IMR-90 (cell line): ENCODE measurements around the gene IL24. TPM values are rescaled to one million over a fixed set of nuclear protein-coding genes. Genes with fewer than 3 reads are reported as not detected.

Experiments
- polyA plus RNA-seq, 3 experiments: library from polyadenylated mRNA; depleted of rRNA; stranded (reverse); fragments of >200 nt; gene quantifications; 2 replicates each; pipeline ENCODE4 v1.2.3, GENCODE V29; 2012; ENCODE audit warnings: low replicate concordance in 1 of 3
- total RNA-seq: library from RNA; depleted of rRNA; stranded (reverse); fragments of >200 nt; gene quantifications from 2 replicates; pipeline ENCODE4 v1.2.3, GENCODE V29; 2012; rRNA removed

Gene IL24
- total and polyA plus RNA-seq, 2 of the 4 experiments (the other 2 are of a cell fraction) = 0.12 to 0.18 TPM

Other genes starting within 250 kb of the IL24 start
- gene MAPKAPK2, start 212.5 kb upstream of the IL24 start, total RNA-seq = 50.8 and 56.5 TPM in 2 replicates
- gene MAPKAPK2, start 212.5 kb upstream of the IL24 start, polyA plus RNA-seq (2012; rRNA removed) = 60.7 and 66.4 TPM in 2 replicates
- gene IL19, start 126.7 kb upstream of the IL24 start, total RNA-seq = not detected in 2 replicates
- gene IL19, start 126.7 kb upstream of the IL24 start, polyA plus RNA-seq (2012; rRNA removed) = not detected in 2 replicates
- not detected in 2 replicates for gene IL10, start 124.9 kb upstream of the IL24 start, total RNA-seq
- gene IL10, start 124.9 kb upstream of the IL24 start, polyA plus RNA-seq (2012; rRNA removed) = not detected in 2 replicates
- not detected in 2 replicates for gene IL20, start 31.8 kb upstream of the IL24 start, total RNA-seq
- gene IL20, start 31.8 kb upstream of the IL24 start, polyA plus RNA-seq (2012; rRNA removed) = not detected in 2 replicates
- not detected in 2 replicates for gene FCMR, start 24.5 kb downstream of the IL24 start, total RNA-seq
- gene FCMR, start 24.5 kb downstream of the IL24 start, polyA plus RNA-seq (2012; rRNA removed) = 0.09 and 0.29 TPM in 2 replicates
- not detected in 2 replicates for gene PIGR, start 49.0 kb downstream of the IL24 start, total RNA-seq
- not detected in 2 replicates for gene PIGR, start 49.0 kb downstream of the IL24 start, polyA plus RNA-seq (2012; rRNA removed)
- gene FCAMR, start 73.0 kb downstream of the IL24 start, total RNA-seq = not detected in 2 replicates
- gene FCAMR, start 73.0 kb downstream of the IL24 start, polyA plus RNA-seq (2012; rRNA removed) = not detected in 2 replicates
- gene C1orf116, start 135.3 kb downstream of the IL24 start, total RNA-seq = under 0.01 TPM in 1 of 2 replicates, not detected in the other
- gene C1orf116, start 135.3 kb downstream of the IL24 start, polyA plus RNA-seq (2012; rRNA removed) = 0.03 TPM in 1 of 2 replicates, not detected in the other
- 5.4 and 10.3 TPM in 2 replicates for gene YOD1, start 153.8 kb downstream of the IL24 start, total RNA-seq
- gene YOD1, start 153.8 kb downstream of the IL24 start, polyA plus RNA-seq (2012; rRNA removed) = 1.6 and 1.8 TPM in 2 replicates
- 1.3 and 1.7 TPM in 2 replicates for gene PFKFB2, start 155.8 kb downstream of the IL24 start, total RNA-seq
- gene PFKFB2, start 155.8 kb downstream of the IL24 start, polyA plus RNA-seq (2012; rRNA removed) = 0.53 and 0.62 TPM in 2 replicates
- gene C4BPB, start 191.4 kb downstream of the IL24 start, total RNA-seq = not detected in 2 replicates
- not detected in 2 replicates for gene C4BPB, start 191.4 kb downstream of the IL24 start, polyA plus RNA-seq (2012; rRNA removed)
- gene C4BPA, start 206.8 kb downstream of the IL24 start, total RNA-seq = not detected in 2 replicates
- gene C4BPA, start 206.8 kb downstream of the IL24 start, polyA plus RNA-seq (2012; rRNA removed) = not detected in 2 replicates